Epithelial cell of proximal tubule (primary cell): ENCODE results near the gene TBC1D22A. TPM values are rescaled to one million over a fixed set of nuclear protein-coding genes. Genes with fewer than 3 reads are reported as not detected.

Source experiments
- DNase-seq: peaks from one replicate; pipeline ENCODE4 v3.0.0-alpha.2; 2011; ENCODE audit warnings: low read depth
- H3K4me3 ChIP-seq: 2 replicates; pipeline ENCODE4 v1.5.1; 2011; ENCODE audit warnings: low read depth, mild to moderate bottlenecking, low read length
- total RNA-seq: library from RNA; depleted of rRNA; stranded (reverse); fragments of >200 nt; gene quantifications from 2 replicates; pipeline ENCODE4 v1.2.3, GENCODE V29; 2015
- TF ChIP-seq, protein P1 (sequence below): conservative IDR thresholded peaks from 2 replicates; pipeline ENCODE4 v1.5.1; 2012; ENCODE audit warnings: low read depth, mild to moderate bottlenecking, low read length

Gene TBC1D22A
- total RNA-seq, 1 donor from 2014 or later, result 22.7 TPM

DNA sequence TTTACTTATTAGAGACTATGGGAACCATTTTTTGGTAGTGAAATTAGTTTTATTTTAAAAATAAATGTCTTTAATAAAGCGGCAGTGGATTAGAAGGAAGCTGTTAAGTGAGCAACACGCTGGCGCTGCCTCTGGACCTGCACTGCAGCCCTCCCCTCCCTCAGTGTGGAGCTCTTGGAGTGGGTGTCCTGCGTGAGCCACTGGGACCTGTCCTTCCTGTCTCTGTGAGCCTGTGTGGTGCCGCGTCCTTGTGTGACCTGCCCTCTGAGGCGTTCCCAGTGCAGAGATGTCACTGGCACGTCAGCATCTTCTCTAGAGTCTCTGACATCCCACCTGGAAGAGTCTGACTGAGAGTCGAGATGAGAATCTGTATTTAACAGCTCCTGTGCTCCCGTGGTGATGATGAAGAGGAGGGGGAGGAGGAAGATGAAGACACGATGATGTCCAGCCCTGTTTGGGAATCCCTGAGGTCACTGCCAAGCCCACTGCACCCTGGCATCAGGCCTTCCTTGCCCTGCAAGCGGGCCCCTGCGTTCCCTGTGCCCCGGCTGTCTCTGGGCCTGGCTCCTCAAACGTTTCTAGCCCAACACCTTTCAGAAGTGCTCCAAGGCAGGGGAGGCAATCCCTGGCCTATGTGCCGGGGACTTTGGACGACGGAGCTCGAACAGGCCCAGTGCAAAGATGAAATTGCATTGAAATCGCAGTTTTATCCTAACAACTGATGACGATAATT is 271.8 kb downstream of the TBC1D22A start:
- no peak overlapping the region for H3K4me3 ChIP-seq
- DNase-seq, result no peak
- TF ChIP-seq, protein P1, sequence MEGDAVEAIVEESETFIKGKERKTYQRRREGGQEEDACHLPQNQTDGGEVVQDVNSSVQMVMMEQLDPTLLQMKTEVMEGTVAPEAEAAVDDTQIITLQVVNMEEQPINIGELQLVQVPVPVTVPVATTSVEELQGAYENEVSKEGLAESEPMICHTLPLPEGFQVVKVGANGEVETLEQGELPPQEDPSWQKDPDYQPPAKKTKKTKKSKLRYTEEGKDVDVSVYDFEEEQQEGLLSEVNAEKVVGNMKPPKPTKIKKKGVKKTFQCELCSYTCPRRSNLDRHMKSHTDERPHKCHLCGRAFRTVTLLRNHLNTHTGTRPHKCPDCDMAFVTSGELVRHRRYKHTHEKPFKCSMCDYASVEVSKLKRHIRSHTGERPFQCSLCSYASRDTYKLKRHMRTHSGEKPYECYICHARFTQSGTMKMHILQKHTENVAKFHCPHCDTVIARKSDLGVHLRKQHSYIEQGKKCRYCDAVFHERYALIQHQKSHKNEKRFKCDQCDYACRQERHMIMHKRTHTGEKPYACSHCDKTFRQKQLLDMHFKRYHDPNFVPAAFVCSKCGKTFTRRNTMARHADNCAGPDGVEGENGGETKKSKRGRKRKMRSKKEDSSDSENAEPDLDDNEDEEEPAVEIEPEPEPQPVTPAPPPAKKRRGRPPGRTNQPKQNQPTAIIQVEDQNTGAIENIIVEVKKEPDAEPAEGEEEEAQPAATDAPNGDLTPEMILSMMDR, result no peak

DNA sequence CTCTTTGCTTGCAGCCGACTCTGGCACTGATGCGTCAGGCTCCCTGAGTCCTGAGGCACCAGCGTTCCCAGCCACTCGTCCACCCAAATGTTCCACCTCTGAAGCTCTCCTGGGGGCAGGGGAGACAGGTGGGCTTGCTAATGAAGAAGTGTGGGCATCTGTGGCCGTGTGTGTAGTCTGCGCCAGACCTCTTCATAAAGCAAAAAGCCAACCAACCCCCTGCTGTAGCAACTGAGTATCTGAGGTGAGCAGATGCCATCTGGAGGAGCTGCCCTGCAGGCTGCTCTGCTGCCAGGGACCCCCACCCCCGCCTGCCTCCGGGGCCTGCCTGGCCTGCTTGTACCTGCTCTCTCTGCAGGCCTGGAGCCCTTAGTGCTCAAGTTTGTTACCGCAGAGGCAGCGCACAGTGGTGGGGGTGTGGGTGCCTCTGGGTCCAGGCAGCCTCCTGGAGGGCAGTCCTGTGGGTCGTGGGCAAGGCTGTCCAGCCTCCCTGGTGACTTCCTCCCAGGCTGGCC is 272.5 kb downstream of the TBC1D22A start:
- DNase-seq, result no peak
- no peak overlapping the region for H3K4me3 ChIP-seq
- TF ChIP-seq, protein P1, result no peak

DNA sequence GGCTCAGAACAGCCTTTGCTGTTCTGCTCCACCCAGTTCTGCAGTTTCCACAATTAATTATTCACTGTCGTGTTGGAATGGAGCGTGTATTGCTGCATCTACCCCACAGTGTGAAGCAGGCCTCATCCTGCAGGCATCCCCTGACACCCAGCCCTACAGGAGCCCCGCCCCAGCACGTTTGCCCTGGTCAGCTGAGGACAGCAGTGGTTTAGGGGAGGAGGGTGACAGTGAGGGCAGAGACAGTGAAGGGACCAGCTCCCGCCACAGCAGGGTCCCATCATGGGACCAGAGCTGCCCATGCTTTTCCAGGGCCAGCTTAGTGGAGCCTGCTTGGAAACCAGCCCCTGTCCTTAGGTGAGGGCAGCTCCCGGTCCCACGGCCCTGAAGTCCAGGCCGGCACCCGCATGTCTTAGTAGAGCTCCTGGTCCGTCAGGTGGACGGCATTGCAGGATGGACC is 273.0 kb downstream of the TBC1D22A start:
- no peak overlapping the region for H3K4me3 ChIP-seq
- TF ChIP-seq, protein P1, result no peak
- DNase-seq, result no peak

DNA sequence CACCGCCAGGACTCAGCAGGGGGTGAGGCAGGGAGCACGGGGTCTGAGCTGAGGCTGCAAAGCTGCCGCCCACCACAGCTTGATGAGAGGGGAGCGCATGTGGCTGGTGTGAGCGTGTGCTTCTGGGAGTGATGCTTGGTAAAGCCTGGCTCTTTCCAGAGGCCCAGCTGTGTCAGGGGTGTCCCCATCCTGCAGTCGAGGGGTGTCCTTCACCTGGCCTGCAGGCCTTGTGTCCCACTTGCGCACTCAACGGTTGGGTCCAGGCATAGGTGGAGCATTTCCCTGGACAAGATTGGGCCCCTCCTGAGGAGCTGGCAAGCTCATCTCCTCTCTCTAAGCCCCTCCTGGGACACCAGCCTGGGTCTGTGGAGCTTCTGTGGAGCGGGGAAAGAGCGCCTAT is 273.9 kb downstream of the TBC1D22A start:
- no peak overlapping the region for H3K4me3 ChIP-seq
- TF ChIP-seq, protein P1, result no peak

DNA sequence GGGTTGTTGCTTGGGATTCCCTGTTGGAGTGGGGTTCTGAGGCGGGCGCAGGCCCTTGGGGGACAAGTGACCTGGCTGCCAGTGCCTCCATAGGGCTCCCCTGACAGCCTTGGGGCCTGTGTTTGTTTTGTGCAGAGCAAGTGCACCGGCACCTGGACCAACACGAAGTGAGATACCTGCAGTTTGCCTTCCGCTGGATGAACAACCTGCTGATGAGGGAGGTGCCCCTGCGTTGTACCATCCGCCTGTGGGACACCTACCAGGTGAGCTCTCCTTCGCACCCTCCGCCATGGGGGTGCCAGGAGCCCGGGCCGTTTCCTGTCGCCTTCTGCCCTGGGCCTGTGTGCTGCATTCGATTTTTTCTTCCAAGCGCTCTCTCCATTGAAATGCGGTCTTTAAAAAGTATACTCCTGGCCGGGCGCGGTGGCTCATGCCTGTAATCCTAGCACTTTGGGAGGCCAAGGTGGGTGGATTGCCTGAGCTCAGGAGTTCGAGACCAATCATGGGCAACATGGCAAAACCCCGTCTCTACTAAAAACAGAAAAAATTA is 274.6 kb downstream of the TBC1D22A start:
- no peak for DNase-seq
- TF ChIP-seq, protein P1, result no peak
- H3K4me3 ChIP-seq, result no peak overlapping the region

More for the DNA sequence above, 273.9 kb downstream of the TBC1D22A start:
- DNase-seq, result no peak

DNA sequence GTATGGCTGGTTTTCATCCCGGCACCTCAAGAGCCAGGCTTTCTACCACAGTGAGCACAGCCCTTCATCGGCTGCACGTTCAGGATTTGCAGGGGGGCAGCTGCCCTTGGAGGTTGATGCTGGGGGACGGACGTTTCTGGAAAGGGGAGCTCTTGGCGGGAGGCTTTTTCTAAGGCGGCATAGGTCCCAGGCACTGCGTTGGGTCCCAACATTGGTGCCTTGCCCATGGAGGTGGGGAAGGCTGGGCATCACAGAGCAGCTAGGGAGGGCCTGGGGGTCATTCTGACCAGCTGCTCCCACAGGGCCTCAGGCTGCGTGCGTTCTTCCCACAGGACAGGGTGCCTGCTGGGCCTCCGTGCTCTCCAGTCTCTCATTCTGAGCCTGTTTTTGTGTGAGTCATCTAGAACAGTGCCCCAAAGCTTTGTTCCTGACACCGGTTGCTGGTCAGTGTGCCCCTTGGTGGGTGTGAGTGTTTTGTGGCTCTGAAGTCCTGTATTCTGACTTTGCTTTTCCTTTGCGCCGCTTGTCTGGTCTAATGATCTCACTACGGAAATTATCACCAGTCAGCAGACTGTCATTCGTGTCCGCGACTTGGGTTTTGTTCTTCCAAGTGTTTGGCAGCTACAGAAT is 275.9 kb downstream of the TBC1D22A start:
- no peak for DNase-seq
- TF ChIP-seq, protein P1, result no peak
- H3K4me3 ChIP-seq, result no peak overlapping the region
